ENCODE results near the gene ZNF846. TPM values are rescaled to one million over a fixed set of nuclear protein-coding genes. Genes with fewer than 3 reads are reported as not detected.
A peak's percentile ranks its signal among the peaks of the same experiment; 100 is the strongest.

Gene ZNF846
- total and polyA plus RNA-seq, 9 of the 15 experiments (the other 6 are each of a cell fraction or from before 2014, with no cell fraction given): 4.1 to 8.7 (median 7.8) TPM

DNA sequence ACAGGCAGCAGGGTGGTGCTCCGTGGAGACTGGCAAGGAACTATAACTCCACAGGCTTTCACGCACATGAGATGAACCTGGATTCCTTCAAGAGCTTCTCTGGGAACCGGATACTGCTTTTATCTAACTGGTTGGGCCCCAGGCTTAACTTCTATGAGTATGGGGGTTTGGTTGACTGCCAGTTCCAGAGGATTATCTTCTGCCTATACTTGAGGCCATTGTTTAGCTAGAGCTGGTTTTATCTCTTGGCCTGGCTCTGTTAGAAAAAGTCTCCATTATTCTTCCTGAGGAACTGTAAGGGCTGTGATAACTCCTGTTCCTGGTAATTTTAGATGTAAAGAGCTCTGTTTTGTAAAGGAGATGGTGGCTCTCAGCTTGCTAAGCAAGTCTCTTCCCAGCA is 40.9 kb downstream of the ZNF846 start (continued):
- TF ChIP-seq, protein P1, sequence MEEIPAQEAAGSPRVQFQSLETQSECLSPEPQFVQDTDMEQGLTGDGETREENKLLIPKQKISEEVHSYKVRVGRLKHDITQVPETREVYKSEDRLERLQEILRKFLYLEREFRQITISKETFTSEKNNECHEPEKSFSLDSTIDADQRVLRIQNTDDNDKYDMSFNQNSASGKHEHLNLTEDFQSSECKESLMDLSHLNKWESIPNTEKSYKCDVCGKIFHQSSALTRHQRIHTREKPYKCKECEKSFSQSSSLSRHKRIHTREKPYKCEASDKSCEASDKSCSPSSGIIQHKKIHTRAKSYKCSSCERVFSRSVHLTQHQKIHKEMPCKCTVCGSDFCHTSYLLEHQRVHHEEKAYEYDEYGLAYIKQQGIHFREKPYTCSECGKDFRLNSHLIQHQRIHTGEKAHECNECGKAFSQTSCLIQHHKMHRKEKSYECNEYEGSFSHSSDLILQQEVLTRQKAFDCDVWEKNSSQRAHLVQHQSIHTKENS (CRISPR knock-in tag; IDR thresholded peaks at IDR 0.05): no peak
- TF ChIP-seq ELF1 (tag; IDR thresholded peaks at IDR 0.05): no peak
- TF ChIP-seq ARID1B (IDR thresholded peaks at IDR 0.05): peak; percentile 31; the same call in 1 of the 2 replicates
- TF ChIP-seq ZBTB7A (IDR thresholded peaks at IDR 0.05; ENCODE audit: borderline replicate concordance, control insufficient read depth, low read depth, low read length): no peak
- TF ChIP-seq THAP12 (CRISPR knock-in tag; IDR thresholded peaks at IDR 0.05): no peak
- peak; percentile 63 for TF ChIP-seq NFIC (IDR thresholded peaks at IDR 0.05)
- no peak for TF ChIP-seq PML (IDR thresholded peaks at IDR 0.05; ENCODE audit: low read length)
- no peak for TF ChIP-seq ZNF274 (IDR thresholded peaks at IDR 0.05; ENCODE audit: borderline replicate concordance, low read depth, low read length)
- TF ChIP-seq, protein P2, sequence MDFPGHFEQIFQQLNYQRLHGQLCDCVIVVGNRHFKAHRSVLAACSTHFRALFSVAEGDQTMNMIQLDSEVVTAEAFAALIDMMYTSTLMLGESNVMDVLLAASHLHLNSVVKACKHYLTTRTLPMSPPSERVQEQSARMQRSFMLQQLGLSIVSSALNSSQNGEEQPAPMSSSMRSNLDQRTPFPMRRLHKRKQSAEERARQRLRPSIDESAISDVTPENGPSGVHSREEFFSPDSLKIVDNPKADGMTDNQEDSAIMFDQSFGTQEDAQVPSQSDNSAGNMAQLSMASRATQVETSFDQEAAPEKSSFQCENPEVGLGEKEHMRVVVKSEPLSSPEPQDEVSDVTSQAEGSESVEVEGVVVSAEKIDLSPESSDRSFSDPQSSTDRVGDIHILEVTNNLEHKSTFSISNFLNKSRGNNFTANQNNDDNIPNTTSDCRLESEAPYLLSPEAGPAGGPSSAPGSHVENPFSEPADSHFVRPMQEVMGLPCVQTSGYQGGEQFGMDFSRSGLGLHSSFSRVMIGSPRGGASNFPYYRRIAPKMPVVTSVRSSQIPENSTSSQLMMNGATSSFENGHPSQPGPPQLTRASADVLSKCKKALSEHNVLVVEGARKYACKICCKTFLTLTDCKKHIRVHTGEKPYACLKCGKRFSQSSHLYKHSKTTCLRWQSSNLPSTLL (IDR thresholded peaks at IDR 0.05): no peak

Measured in K562 (cell line).